K562 (cell line): ENCODE data around the gene PPP1R13B. TPM values are rescaled to one million over a fixed set of nuclear protein-coding genes. Genes with fewer than 3 reads are reported as not detected.

ENCODE experiments used
- ATAC-seq: fragments of 200-7000 bp; cut with Tn5 transposase; 3 replicates; pipeline ENCODE4 v1.9.1; 2020; ENCODE audit warnings: moderate library complexity
- BruUV-seq: library from RNA; stranded (reverse); fragments of 400-500 nt; replicated peaks from 2 replicates; lab custom pipeline; 2021; lab: Mats Ljungman, UMichigan
- CTCF ChIA-PET: fragments of 300-600 bp; formaldehyde crosslinking; extraction: SDS; loops from one replicate; lab custom pipeline; 2021; ENCODE audit warnings: low intra/inter-chr PET ratio; lab: Yijun Ruan, JAX
- POLR2A ChIA-PET: fragments of 300-600, 350-650 bp; sonication (Branson Sonifier 250); formaldehyde crosslinking; extraction: SDS; loops from one replicate; lab custom pipeline; 2021; ENCODE audit warnings: antibody characterized with exemption, inconsistent platforms; lab: Yijun Ruan, JAX
- DNase-seq, 4 experiments: peaks; one replicate each; pipeline versions ENCODE4 v3.0.0 to v3.0.0-alpha.2; 2011 to 2018; ENCODE audit warnings: low spot score in 3 of 4, mixed read lengths in 3 of 4; ENCODE audit errors: extremely low read depth in 1 of 4
- FAIRE-seq: peaks from 2 replicates; lab custom pipeline; 2011; peaks lifted over from hg19 to GRCh38; lab: Jason Lieb, UNC
- H2AFZ ChIP-seq: 2 replicates; pipeline ENCODE4 v1.6.0; 2011; ENCODE audit warnings: low read depth, low read length, control low read depth, inconsistent platforms
- H3K27ac ChIP-seq: fragments of 200-600 bp; 3 replicates; pipeline ENCODE4 v1.8.0; 2011; ENCODE audit warnings: low read depth, mild to moderate bottlenecking, control low read depth, inconsistent platforms, low read length, moderate library complexity, mixed read lengths; ENCODE audit errors: extremely low read depth
- H3K27me3 ChIP-seq, 2 experiments: fragments of 300-600 bp in 1 of 2; 2 replicates in 1 of 2; 3 replicates in 1 of 2; pipeline versions ENCODE4 v1.6.0 to v1.8.0; 2011; ENCODE audit warnings: inconsistent platforms in 2 of 2, low read length in 2 of 2, mild to moderate bottlenecking in 1 of 2, mixed read lengths in 1 of 2, moderate library complexity in 1 of 2; ENCODE audit not compliant: control insufficient read depth in 2 of 2, insufficient read depth in 2 of 2
- H3K36me3 ChIP-seq: fragments of 300-600 bp; 3 replicates; pipeline ENCODE4 v1.8.0; 2011; ENCODE audit warnings: mild to moderate bottlenecking, low read length, inconsistent platforms; ENCODE audit not compliant: control insufficient read depth, insufficient read depth
- H3K4me1 ChIP-seq, 2 experiments: fragments of 200-600 bp in 1 of 2; replicated peaks in 1 of 2; 2 replicates in 1 of 2; 3 replicates in 1 of 2; pipeline versions ENCODE4 v1.5.1 to v1.8.0; 2011; ENCODE audit warnings: inconsistent platforms in 2 of 2, low read length in 2 of 2, mild to moderate bottlenecking in 1 of 2, mixed read lengths in 1 of 2, moderate library complexity in 1 of 2; ENCODE audit not compliant: control insufficient read depth in 2 of 2, insufficient read depth in 2 of 2
- H3K4me2 ChIP-seq: 2 replicates; pipeline ENCODE4 v1.6.1; 2011; ENCODE audit warnings: low read length, control low read depth, inconsistent platforms, mixed read lengths; ENCODE audit not compliant: insufficient read depth
- H3K4me3 ChIP-seq: fragments of 200-600 bp; sonication (generic), shearing (Covaris generic); 2 replicates; pipeline ENCODE4 v1.5.1; 2016; ENCODE audit warnings: control low read depth, inconsistent platforms
- H3K79me2 ChIP-seq: fragments of 200-600 bp; 3 replicates; pipeline ENCODE4 v1.8.0; 2011; ENCODE audit warnings: low read length, inconsistent platforms; ENCODE audit not compliant: control insufficient read depth, insufficient read depth
- H3K9ac ChIP-seq, 2 experiments: 2 replicates each; pipeline versions ENCODE4 v1.6.0 to v1.6.1; 2011; ENCODE audit warnings: low read depth in 2 of 2, low read length in 2 of 2, control low read depth in 1 of 2, inconsistent platforms in 1 of 2, mild to moderate bottlenecking in 1 of 2, mixed read lengths in 1 of 2; ENCODE audit not compliant: insufficient read depth in 1 of 2
- H3K9me1 ChIP-seq: one replicate; pipeline ENCODE4 v1.6.0; 2011; ENCODE audit warnings: inconsistent platforms, mild to moderate bottlenecking, low read length, moderate library complexity; ENCODE audit not compliant: control insufficient read depth, insufficient read depth
- H3K9me3 ChIP-seq: replicated peaks from 2 replicates; pipeline ENCODE4 v1.5.1; 2011; ENCODE audit warnings: low read depth, low read length, inconsistent platforms; ENCODE audit not compliant: control insufficient read depth, insufficient read depth
- H4K20me1 ChIP-seq: replicated peaks from 2 replicates; pipeline ENCODE4 v1.6.1; 2011; ENCODE audit warnings: low read length, inconsistent platforms, mixed read lengths; ENCODE audit not compliant: control insufficient read depth, insufficient read depth
- BCLAF1 ChIP-seq, 2 experiments: fragments of 450-650 bp in 1 of 2; IDR thresholded peaks; 2 replicates each; pipeline ENCODE4 v1.6.1; 2011 to 2017; ENCODE audit warnings: low read depth in 2 of 2, antibody characterized with exemption in 1 of 2, borderline replicate concordance in 1 of 2, low read length in 1 of 2, mild to moderate bottlenecking in 1 of 2, mixed read lengths in 1 of 2; ENCODE audit not compliant: control insufficient read depth in 1 of 2
- EP300 ChIP-seq: IDR thresholded peaks from 2 replicates; pipeline ENCODE4 v1.6.1; 2012; ENCODE audit warnings: low read length, improper control_type of control experiment
- ZNF764 ChIP-seq: fragments of 250-450 bp; sonication (Bioruptor Pico); IDR thresholded peaks from 2 replicates; pipeline ENCODE4 v1.4.0; 2020; ENCODE audit warnings: low read depth, mild to moderate bottlenecking, moderate library complexity
- WGBS: fragments of 100-300 bp; shearing (Covaris generic); methylation state at CpG from one replicate; pipeline ENCODE4 v1.1.6; 2016; ENCODE audit warnings: low coverage, mixed read lengths; ENCODE audit not compliant: insufficient coverage; ENCODE audit errors: missing lambda C conversion rate; 5-methylcytosine and 5-hydroxymethylcytosine counted together
- in situ Hi-C: fragments of 300-500 bp; cut with MboI; formaldehyde crosslinking; loops from 4 replicates; pipeline ENCODE4 v1.15.0; 2018; ENCODE audit warnings: inconsistent platforms, mixed read lengths
- intact Hi-C: fragments of 100-400 bp; cut with micrococcal nuclease; formaldehyde crosslinking; loops from 2 replicates; pipeline ENCODE4 v1.14.2; 2022
- polyA plus RNA-seq, 8 experiments: library from polyadenylated mRNA; depleted of rRNA in 4 of 8; stranded (reverse) in 5 of 8; unstranded in 3 of 8; fragments of >200 nt; fragmentation: Nextera tagmentation in 2 of 8; fragmentation: Illumina TruSeq in 1 of 8; extraction: Ambion mirVana in 2 of 8; extraction: Trizol in 1 of 8; gene quantifications; 2 replicates each; pipeline versions ENCODE4 v1.2.1 to v1.2.3, GENCODE V29; 2011 to 2014; ENCODE audit warnings: inconsistent platforms in 1 of 8, missing spikeins in 1 of 8
- total RNA-seq, 7 experiments: library from RNA; depleted of rRNA in 6 of 7; stranded (reverse); fragments of >200 nt in 6 of 7; fragmentation: Illumina TruSeq in 2 of 7; extraction: Trizol in 2 of 7; gene quantifications; 2 replicates each; pipeline versions ENCODE4 v1.2.1 to v1.2.3, GENCODE V29; 2011 to 2021; ENCODE audit warnings: low replicate concordance in 1 of 7
- TF ChIP-seq, protein P1 (sequence below): fragments of 250-450 bp; sonication (Bioruptor Pico); IDR thresholded peaks from 2 replicates; pipeline ENCODE4 v1.8.0; 2021; ENCODE audit warnings: mild to moderate bottlenecking, moderate library complexity

PPP1R13B gene
- total and polyA plus RNA-seq, 9 of the 15 experiments (the other 6 are each of a cell fraction or from before 2014, with no cell fraction given) = 0.03 to 1.7 (median 0.15) TPM

DNA sequence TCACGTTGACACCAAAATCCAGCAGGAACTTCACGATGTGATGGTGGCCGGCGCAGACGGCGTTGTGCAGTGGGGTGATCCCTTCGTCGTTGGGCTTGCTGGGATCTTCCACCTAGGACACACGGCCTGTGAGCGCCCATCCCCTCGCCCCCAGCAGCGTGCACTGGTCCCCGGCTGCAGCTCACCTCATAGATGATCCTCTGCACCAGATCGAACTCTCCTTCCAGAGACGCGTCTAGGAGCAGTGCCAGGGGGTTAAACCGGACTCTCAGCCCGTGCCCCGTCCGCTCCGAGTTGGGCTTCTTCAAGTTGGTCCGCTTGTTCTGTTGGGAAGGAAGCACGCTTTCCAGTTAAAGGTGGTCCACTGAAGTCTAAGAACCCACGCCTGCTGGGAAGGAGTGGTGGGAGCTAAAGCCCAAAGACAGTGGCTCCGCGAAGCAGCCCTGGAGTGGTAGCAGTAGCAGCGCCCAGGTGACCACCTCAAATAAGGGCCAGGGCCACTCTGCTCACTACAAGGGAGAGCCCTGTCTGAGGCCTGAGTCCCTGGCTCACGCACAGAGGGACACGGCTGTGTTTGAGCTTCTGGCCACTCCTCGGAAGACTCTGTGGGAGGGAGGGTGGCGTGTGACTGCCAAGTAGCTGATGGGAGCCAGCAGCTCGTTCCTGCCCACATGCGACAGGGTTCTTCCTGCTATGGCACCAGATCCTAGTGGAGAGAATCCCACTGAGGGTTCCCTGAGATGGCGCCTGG, 108.5 kb downstream of the PPP1R13B start:
- no peak for FAIRE-seq
- H3K27ac ChIP-seq = no peak overlapping the region
- H3K9me1 ChIP-seq = no peaks in the 10 kb centered on the region
- no peaks in the 10 kb centered on the region for H3K79me2 ChIP-seq
- TF ChIP-seq EP300 = no peak
- no peak for TF ChIP-seq ZNF764 (CRISPR knock-in tag)
- TF ChIP-seq, protein P1, sequence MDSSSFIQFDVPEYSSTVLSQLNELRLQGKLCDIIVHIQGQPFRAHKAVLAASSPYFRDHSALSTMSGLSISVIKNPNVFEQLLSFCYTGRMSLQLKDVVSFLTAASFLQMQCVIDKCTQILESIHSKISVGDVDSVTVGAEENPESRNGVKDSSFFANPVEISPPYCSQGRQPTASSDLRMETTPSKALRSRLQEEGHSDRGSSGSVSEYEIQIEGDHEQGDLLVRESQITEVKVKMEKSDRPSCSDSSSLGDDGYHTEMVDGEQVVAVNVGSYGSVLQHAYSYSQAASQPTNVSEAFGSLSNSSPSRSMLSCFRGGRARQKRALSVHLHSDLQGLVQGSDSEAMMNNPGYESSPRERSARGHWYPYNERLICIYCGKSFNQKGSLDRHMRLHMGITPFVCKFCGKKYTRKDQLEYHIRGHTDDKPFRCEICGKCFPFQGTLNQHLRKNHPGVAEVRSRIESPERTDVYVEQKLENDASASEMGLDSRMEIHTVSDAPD (CRISPR knock-in tag) = no peak
- TF ChIP-seq BCLAF1 (IDR thresholded peaks at IDR 0.05; ENCODE audit: borderline replicate concordance in 1 of 2, control insufficient read depth in 1 of 2, low read depth in 2 of 2, low read length in 1 of 2) = no peak
- in situ Hi-C loops = no loop called here
- no peak for ATAC-seq
- no peak overlapping the region; a peak in 1 of 4 replicates for H3K9ac ChIP-seq
- H3K4me1 ChIP-seq = peaks cover 0 to 10% of the 10 kb centered on the region in 2 experiments; a peak in 3 of 5 replicates
- no peak for DNase-seq
- ChIA-PET CTCF (no interaction called here), POLR2A (interaction anchor here (0.6 to 1.6 kb wide), 2 partner anchors 14 to 16 kb away, joined by 3 read pairs; no protein-coding TSS in a partner anchor)
- H3K4me3 ChIP-seq = no peak overlapping the region
- no peaks in the 10 kb centered on the region for H4K20me1 ChIP-seq
- H3K9me3 ChIP-seq = no peaks in the 10 kb centered on the region
- H2AFZ ChIP-seq = no peak overlapping the region
- WGBS = 27% methylated on average over 28 of the region's 34 CpGs
- BruUV-seq = no TSS peak
- H3K36me3 ChIP-seq = peaks cover 2% of the 10 kb centered on the region; the same call in 1 of the 3 replicates
- peaks cover 0 to 19% of the 10 kb centered on the region in 2 experiments; a peak in 2 of 5 replicates for H3K27me3 ChIP-seq
- no peak overlapping the region for H3K4me2 ChIP-seq
- intact Hi-C loops = no loop called here
